Neural progenitor cell (in vitro differentiated cells): ENCODE results near the gene TRPM3. TPM values are rescaled to one million over a fixed set of nuclear protein-coding genes. Genes with fewer than 3 reads are reported as not detected.

Source experiments
- DNase-seq: peaks from one replicate; pipeline ENCODE4 v3.0.0-alpha.2; 2016; ENCODE audit warnings: low spot score
- H2AFZ ChIP-seq: fragments of 200-600 bp; sonication (generic); replicated peaks from 2 replicates; pipeline ENCODE4 v1.6.1; 2016; ENCODE audit warnings: antibody characterized with exemption
- H3F3A ChIP-seq: fragments of 200-600 bp; sonication (generic); 2 replicates; pipeline ENCODE4 v1.6.1; 2016; ENCODE audit warnings: antibody characterized with exemption, low read depth
- H3K27ac ChIP-seq: fragments of 200-600 bp; sonication (generic); 2 replicates; pipeline ENCODE4 v1.5.1; 2016; ENCODE audit warnings: mild to moderate bottlenecking
- H3K27me3 ChIP-seq: fragments of 200-600 bp; sonication (generic); 2 replicates; pipeline ENCODE4 v1.6.1; 2016; ENCODE audit warnings: mild to moderate bottlenecking, moderate library complexity
- H3K36me3 ChIP-seq: fragments of 200-600 bp; sonication (generic); 2 replicates; pipeline ENCODE4 v1.5.1; 2016
- H3K4me1 ChIP-seq: fragments of 200-600 bp; sonication (generic); 2 replicates; pipeline ENCODE4 v1.6.1; 2016; ENCODE audit warnings: mixed run types
- H3K4me2 ChIP-seq: fragments of 200-600 bp; sonication (generic); 2 replicates; pipeline ENCODE4 v1.6.1; 2016
- H3K4me3 ChIP-seq: fragments of 200-600 bp; sonication (generic); 2 replicates; pipeline ENCODE4 v1.5.1; 2016
- H3K79me2 ChIP-seq: fragments of 200-600 bp; sonication (generic); 2 replicates; pipeline ENCODE4 v1.6.1; 2016; ENCODE audit warnings: low read depth
- H3K9ac ChIP-seq: fragments of 200-600 bp; sonication (generic); 2 replicates; pipeline ENCODE4 v1.6.1; 2016
- H3K9me3 ChIP-seq: fragments of 200-600 bp; sonication (generic); 2 replicates; pipeline ENCODE4 v1.5.1; 2016; ENCODE audit warnings: low read depth
- H4K20me1 ChIP-seq: fragments of 200-600 bp; sonication (generic); 2 replicates; pipeline ENCODE4 v1.6.1; 2016; ENCODE audit warnings: low read depth
- H3K27ac Mint-ChIP-seq: 3 replicates; pipeline ENCODE4 v1.8.0; 2021; ENCODE audit warnings: mixed read lengths
- H3K27me3 Mint-ChIP-seq: 2 replicates; pipeline ENCODE4 v1.8.0; 2022; ENCODE audit warnings: low read depth, mild to moderate bottlenecking, inconsistent platforms, moderate library complexity, mixed read lengths; ENCODE audit not compliant: insufficient read depth
- H3K36me3 Mint-ChIP-seq: 3 replicates; pipeline ENCODE4 v1.8.0; 2021; ENCODE audit warnings: mixed read lengths
- H3K4me1 Mint-ChIP-seq: 3 replicates; pipeline ENCODE4 v1.8.0; 2021; ENCODE audit warnings: mixed read lengths
- H3K4me3 Mint-ChIP-seq: 3 replicates; pipeline ENCODE4 v1.8.0; 2021; ENCODE audit warnings: mild to moderate bottlenecking, moderate library complexity, mixed read lengths
- H3K9me3 Mint-ChIP-seq: 3 replicates; pipeline ENCODE4 v1.8.0; 2020; ENCODE audit warnings: mixed read lengths
- EZH2 ChIP-seq: fragments of 200-600 bp; sonication (generic); IDR thresholded peaks from 2 replicates; pipeline ENCODE4 v1.6.1; 2017; ENCODE audit warnings: antibody characterized with exemption, mild to moderate bottlenecking, moderate library complexity
- EZH2phosphoT487 ChIP-seq: fragments of 200-600 bp; sonication (generic); IDR thresholded peaks from 2 replicates; pipeline ENCODE4 v1.6.1; 2017; ENCODE audit warnings: antibody characterized with exemption
- total RNA-seq: library from RNA; depleted of rRNA; stranded (reverse); fragments of >200 nt; gene quantifications from 2 replicates; pipeline ENCODE4 v1.2.3, GENCODE V29; 2015; ENCODE audit warnings: low replicate concordance
- TF ChIP-seq, protein P1 (sequence below): fragments of 200-600 bp; sonication (generic); IDR thresholded peaks from 2 replicates; pipeline ENCODE4 v1.5.1; 2017; ENCODE audit warnings: antibody characterized with exemption, mild to moderate bottlenecking

TRPM3 gene
- total RNA-seq, 1 donor from 2014 or later = 37.2 TPM

DNA sequence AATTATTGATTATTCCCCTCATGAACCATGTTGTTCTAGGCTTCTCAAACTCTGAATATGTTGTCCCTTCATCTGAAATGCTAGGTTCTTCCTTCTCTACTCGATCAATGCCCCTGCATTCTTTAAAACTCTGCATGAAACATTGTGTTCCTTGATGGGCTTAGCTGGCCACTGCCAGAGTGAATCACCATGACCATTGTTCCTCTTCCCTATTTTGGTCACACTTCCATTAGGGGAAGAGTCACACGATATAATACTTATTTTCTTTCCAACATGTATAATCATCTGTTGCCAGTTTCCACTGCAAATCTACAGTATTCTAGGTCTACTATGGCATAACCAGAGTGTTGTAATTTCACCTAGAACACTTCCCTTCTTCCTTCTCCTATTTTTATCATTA lies 247.9 kb downstream of the TRPM3 start:
- Histone ChIP-seq H4K20me1 (peaks cover 3% of the 10 kb centered on the region), H3K4me3 (no peak overlapping the region), H3K36me3 (no peaks in the 10 kb centered on the region), H3F3A (no peaks in the 10 kb centered on the region), H3K9me3 (no peaks in the 10 kb centered on the region), H3K4me1 (peaks cover 12% of the 10 kb centered on the region), H3K79me2 (peaks cover 8% of the 10 kb centered on the region), H2AFZ (no peak overlapping the region), H3K4me2 (no peak overlapping the region), H3K27me3 (no peaks in the 10 kb centered on the region), H3K27ac (no peak overlapping the region), H3K9ac (no peak overlapping the region)
- Mint-ChIP-seq H3K27me3 (no peaks in the 10 kb centered on the region), H3K9me3 (peaks cover 8% of the 10 kb centered on the region), H3K36me3 (peaks cover 6% of the 10 kb centered on the region), H3K4me1 (peaks cover 9% of the 10 kb centered on the region), H3K27ac (no peak overlapping the region), H3K4me3 (no peak overlapping the region)
- TF ChIP-seq EZH2 (no peak), EZH2phosphoT487 (no peak)
- TF ChIP-seq, protein P1, sequence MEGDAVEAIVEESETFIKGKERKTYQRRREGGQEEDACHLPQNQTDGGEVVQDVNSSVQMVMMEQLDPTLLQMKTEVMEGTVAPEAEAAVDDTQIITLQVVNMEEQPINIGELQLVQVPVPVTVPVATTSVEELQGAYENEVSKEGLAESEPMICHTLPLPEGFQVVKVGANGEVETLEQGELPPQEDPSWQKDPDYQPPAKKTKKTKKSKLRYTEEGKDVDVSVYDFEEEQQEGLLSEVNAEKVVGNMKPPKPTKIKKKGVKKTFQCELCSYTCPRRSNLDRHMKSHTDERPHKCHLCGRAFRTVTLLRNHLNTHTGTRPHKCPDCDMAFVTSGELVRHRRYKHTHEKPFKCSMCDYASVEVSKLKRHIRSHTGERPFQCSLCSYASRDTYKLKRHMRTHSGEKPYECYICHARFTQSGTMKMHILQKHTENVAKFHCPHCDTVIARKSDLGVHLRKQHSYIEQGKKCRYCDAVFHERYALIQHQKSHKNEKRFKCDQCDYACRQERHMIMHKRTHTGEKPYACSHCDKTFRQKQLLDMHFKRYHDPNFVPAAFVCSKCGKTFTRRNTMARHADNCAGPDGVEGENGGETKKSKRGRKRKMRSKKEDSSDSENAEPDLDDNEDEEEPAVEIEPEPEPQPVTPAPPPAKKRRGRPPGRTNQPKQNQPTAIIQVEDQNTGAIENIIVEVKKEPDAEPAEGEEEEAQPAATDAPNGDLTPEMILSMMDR = no peak
- no peak for DNase-seq

DNA sequence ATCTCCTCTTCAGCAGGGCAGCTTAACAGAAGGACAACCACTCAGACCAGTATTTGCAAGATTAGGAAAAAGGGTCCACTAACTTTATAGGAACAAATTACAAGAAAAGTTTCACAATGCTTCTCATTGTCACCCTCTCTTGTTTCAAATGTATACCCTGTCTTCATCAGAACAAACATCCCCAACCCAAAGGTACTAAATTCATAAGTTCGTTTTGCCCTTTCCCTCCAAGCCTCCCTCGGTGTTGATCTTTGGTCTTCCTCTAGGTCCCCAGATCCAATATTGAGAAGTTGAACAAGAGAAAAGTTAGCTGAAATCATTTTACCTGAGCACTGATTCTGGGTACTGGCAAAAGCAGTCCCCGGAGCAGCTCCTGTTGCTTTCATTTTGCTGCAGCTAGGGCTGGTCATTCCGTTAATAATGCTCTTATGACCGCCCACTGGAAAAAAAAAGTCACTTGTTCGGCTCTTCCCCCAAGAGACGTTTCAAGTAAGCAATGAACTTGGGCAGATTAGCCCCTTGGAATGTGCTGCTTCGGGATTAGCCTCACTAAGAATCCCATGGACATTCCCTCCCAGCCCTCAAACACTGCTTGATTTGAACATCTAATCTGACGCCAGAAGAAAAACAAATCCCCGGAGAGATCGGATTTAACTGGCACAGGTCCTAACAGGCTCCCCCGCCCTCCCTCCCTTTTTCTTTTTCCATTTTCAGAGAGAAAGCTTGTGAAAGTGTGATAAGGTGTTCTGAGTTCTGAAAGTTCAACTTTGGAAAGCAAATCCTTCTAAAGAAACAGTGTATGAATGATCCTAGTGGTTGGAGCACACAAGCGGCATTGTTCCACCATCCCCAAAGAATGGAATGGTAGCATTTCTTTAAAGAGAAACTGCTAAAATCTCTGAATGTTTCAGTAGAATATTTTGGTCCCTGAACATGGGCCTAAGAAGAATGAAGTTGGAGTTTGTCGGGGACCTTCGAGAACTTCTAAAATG lies 252.5 kb downstream of the TRPM3 start:
- Histone ChIP-seq H2AFZ (no peak overlapping the region), H4K20me1 (peaks cover 5% of the 10 kb centered on the region), H3F3A (no peaks in the 10 kb centered on the region), H3K4me2 (peak overlapping the region; percentile 11), H3K4me3 (no peak overlapping the region), H3K4me1 (peaks cover 12% of the 10 kb centered on the region), H3K36me3 (no peaks in the 10 kb centered on the region), H3K9me3 (no peaks in the 10 kb centered on the region), H3K27me3 (no peaks in the 10 kb centered on the region), H3K79me2 (peaks cover 5% of the 10 kb centered on the region), H3K27ac (no peak overlapping the region), H3K9ac (no peak overlapping the region)
- peaks cover 8% of the 10 kb centered on the region for H3K9me3 Mint-ChIP-seq
- peaks cover 15% of the 10 kb centered on the region for H3K4me1 Mint-ChIP-seq
- H3K27me3 Mint-ChIP-seq = no peaks in the 10 kb centered on the region
- TF ChIP-seq EZH2 = no peak
- TF ChIP-seq, protein P1 = no peak
- no peak for TF ChIP-seq EZH2phosphoT487
- peak overlapping the region; percentile 88 for H3K4me3 Mint-ChIP-seq
- H3K36me3 Mint-ChIP-seq = peaks cover 9% of the 10 kb centered on the region
- peak overlapping the region; percentile 82 for H3K27ac Mint-ChIP-seq
- DNase-seq = peak; percentile 56

DNA sequence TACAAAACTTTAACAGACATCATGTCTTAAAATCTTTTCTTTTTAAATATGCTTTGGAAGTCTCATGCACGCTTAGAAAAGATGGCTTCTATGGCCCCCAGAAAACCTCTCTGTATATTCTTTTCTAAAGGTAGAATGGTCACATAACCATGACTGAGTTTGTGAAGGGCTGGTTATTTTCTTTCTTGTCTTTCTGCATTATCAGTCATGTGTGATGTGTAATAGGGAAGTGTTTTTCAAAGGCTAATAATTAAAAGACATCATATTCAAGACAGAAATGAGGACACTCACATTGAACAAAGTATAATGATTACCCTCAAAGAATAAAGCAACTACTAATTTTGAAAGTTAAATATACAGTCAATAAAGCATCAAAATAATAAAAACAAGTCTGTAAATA lies 253.4 kb downstream of the TRPM3 start:
- H3K27me3 Mint-ChIP-seq = no peaks in the 10 kb centered on the region
- Histone ChIP-seq H3K27ac (no peak overlapping the region), H2AFZ (no peak overlapping the region), H3K9me3 (no peaks in the 10 kb centered on the region), H3K4me3 (no peak overlapping the region), H3K27me3 (no peaks in the 10 kb centered on the region), H3K4me1 (peaks cover 6% of the 10 kb centered on the region), H4K20me1 (peaks cover 5% of the 10 kb centered on the region), H3F3A (no peaks in the 10 kb centered on the region), H3K79me2 (peaks cover 5% of the 10 kb centered on the region), H3K9ac (no peak overlapping the region), H3K4me2 (no peak overlapping the region), H3K36me3 (no peaks in the 10 kb centered on the region)
- peaks cover 15% of the 10 kb centered on the region for H3K4me1 Mint-ChIP-seq
- TF ChIP-seq EZH2 (no peak), EZH2phosphoT487 (no peak)
- TF ChIP-seq, protein P1 = no peak
- peak overlapping the region; percentile 88 for H3K4me3 Mint-ChIP-seq
- peaks cover 8% of the 10 kb centered on the region for H3K9me3 Mint-ChIP-seq
- peaks cover 13% of the 10 kb centered on the region for H3K36me3 Mint-ChIP-seq
- H3K27ac Mint-ChIP-seq = no peak overlapping the region
- no peak for DNase-seq
